Measurements from ENCODE around the gene MAP3K2.

The MAP3K2 gene

DNA sequence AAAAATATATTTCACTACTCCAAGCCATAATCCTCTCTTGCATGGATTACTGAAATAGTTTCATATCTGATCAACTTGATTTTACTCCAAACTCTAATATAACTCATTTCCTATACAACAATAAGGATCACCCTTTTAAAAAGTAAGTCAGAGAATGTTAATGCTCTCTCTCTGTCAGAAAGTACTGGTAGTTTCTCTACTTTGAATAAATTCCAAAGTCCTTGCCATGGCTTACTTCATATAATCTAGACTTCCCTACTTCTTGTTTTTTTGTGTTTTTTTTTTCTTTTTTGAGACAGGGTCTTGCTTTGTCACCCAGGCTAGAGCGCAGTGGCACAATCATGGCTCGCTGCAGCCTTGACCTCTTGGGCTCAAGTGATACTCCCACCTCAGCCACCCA is 36.2 kb downstream of the MAP3K2 start:
- Histone ChIP-seq H3K4me1 (ENCODE audit: control insufficient read depth, insufficient read depth, low read length) (peaks cover 9% of the 10 kb centered on the region; the same call in 1 of the 2 replicates), H3K27ac (ENCODE audit: extremely low read depth, low read depth, low read length) (no peak overlapping the region), H3K4me3 (ENCODE audit: low read depth, low read length) (no peak overlapping the region), H3K36me3 (ENCODE audit: control insufficient read depth in 2 of 2, insufficient read depth in 1 of 2, low read length in 2 of 2) (no peaks in the 10 kb centered on the region), H3K9me3 (ENCODE audit: control insufficient read depth, insufficient read depth, low read depth, low read length) (no peaks in the 10 kb centered on the region)
- ChIA-PET CTCF (no interaction called here), POLR2A (no interaction called here)
- TF ChIP-seq ZNF529 (tag by site-specific recombination; IDR thresholded peaks at IDR 0.05; ENCODE audit: insufficient replicate concordance) = no peak
- TF ChIP-seq ZNF747 (tag by site-specific recombination; IDR thresholded peaks at IDR 0.05) = no peak
- no peak for TF ChIP-seq TCF7L2 (IDR thresholded peaks at IDR 0.05; ENCODE audit: borderline replicate concordance, low read depth, low read length)
- TF ChIP-seq ZBTB17 (tag by site-specific recombination; IDR thresholded peaks at IDR 0.05) = no peak
- TF ChIP-seq ZNF544 (tag by site-specific recombination; IDR thresholded peaks at IDR 0.05) = no peak
- TF ChIP-seq ZNF223 (tag by site-specific recombination; IDR thresholded peaks at IDR 0.05) = no peak
- no peak for TF ChIP-seq ZNF366 (tag by site-specific recombination; conservative IDR thresholded peaks at IDR 0.05)
- no peak for TF ChIP-seq ZNF548 (tag by site-specific recombination; IDR thresholded peaks at IDR 0.05)
- TF ChIP-seq WT1 (tag by site-specific recombination; IDR thresholded peaks at IDR 0.05) = no peak
- TF ChIP-seq ZNF600 (tag by site-specific recombination; IDR thresholded peaks at IDR 0.05) = no peak
- TF ChIP-seq ZNF707 (tag by site-specific recombination; IDR thresholded peaks at IDR 0.05) = no peak
- TF ChIP-seq ZNF530 (tag by site-specific recombination; IDR thresholded peaks at IDR 0.05; ENCODE audit: low read depth) = no peak
- no peak for TF ChIP-seq ZNF658 (tag by site-specific recombination; IDR thresholded peaks at IDR 0.05)
- TF ChIP-seq ZNF645 (tag by site-specific recombination; IDR thresholded peaks at IDR 0.05) = no peak
- TF ChIP-seq ZBTB44 (tag by site-specific recombination; IDR thresholded peaks at IDR 0.05) = no peak
- TF ChIP-seq, protein P1, sequence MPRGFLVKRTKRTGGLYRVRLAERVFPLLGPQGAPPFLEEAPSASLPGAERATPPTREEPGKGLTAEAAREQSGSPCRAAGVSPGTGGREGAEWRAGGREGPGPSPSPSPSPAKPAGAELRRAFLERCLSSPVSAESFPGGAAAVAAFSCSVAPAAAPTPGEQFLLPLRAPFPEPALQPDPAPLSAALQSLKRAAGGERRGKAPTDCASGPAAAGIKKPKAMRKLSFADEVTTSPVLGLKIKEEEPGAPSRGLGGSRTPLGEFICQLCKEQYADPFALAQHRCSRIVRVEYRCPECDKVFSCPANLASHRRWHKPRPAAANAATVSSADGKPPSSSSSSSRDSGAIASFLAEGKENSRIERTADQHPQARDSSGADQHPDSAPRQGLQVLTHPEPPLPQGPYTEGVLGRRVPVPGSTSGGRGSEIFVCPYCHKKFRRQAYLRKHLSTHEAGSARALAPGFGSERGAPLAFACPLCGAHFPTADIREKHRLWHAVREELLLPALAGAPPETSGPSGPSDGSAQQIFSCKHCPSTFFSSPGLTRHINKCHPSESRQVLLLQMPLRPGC (tag by site-specific recombination; IDR thresholded peaks at IDR 0.05) = no peak
- no peak for TF ChIP-seq ZFP3 (tag by site-specific recombination; IDR thresholded peaks at IDR 0.05; ENCODE audit: low read depth)

- Histone ChIP-seq H3K4me3 (ENCODE audit: low read depth, low read length) (no peak overlapping the region), H3K36me3 (ENCODE audit: control insufficient read depth in 2 of 2, insufficient read depth in 1 of 2, low read length in 2 of 2) (no peaks in the 10 kb centered on the region), H3K4me1 (ENCODE audit: control insufficient read depth, insufficient read depth, low read length) (peaks cover 13% of the 10 kb centered on the region), H3K9me3 (ENCODE audit: control insufficient read depth, insufficient read depth, low read depth, low read length) (no peaks in the 10 kb centered on the region), H3K27ac (ENCODE audit: extremely low read depth, low read depth, low read length) (no peak overlapping the region)
- ChIA-PET POLR2A (no interaction called here), CTCF (interaction anchor here (0.7 kb wide), 1 partner anchor 155 kb away, joined by 3 read pairs; no protein-coding TSS in a partner anchor)
- TF ChIP-seq SALL2 (tag by site-specific recombination; IDR thresholded peaks at IDR 0.05; ENCODE audit: borderline replicate concordance) (no peak), ZNF423 (tag by site-specific recombination; IDR thresholded peaks at IDR 0.05) (no peak)
These were observed 39.3 kb downstream of the MAP3K2 start for GRCh38 chr2:127348426-127349000.
